Measurements from ENCODE around the gene MN1. TPM values are rescaled to one million over a fixed set of nuclear protein-coding genes. Genes with fewer than 3 reads are reported as not detected.

Gene MN1
- total RNA-seq, 2 experiments from 2014 or later = 0.27 to 0.28 TPM

DNA sequence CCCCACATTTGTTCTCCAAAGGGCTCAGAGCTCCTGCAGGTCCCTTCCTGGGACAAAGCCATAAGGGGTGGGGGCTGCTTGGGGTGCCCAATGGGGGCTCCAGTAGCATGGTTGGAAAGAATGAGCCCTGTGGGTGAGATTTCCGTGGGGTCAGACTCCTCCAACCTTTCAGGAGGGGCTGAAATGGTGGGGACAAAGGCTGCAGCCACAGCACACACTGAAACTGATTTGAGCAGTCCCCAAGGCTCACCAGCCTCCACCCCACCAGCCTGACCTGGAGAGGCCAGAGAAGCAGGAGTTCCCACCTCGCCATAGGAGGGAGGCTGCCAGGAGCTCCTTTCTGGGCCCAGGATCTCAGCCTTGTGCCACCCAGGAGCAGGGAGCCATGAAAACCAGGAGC is 69.2 kb downstream of the MN1 start:
- DNase-seq (no peak), ATAC-seq (ENCODE audit: poor library complexity) (no peak)
- Histone ChIP-seq H3K9me3 (ENCODE audit: control insufficient read depth in 1 of 2, insufficient read depth in 1 of 2, low read length in 2 of 2) (peaks cover 0 to 1% of the 10 kb centered on the region in 2 experiments), H3K27ac (ENCODE audit: low read depth in 1 of 2, low read length in 2 of 2) (no peak overlapping the region), H3K36me3 (ENCODE audit: insufficient read depth, low read length) (no peaks in the 10 kb centered on the region), H3K27me3 (ENCODE audit: control insufficient read depth in 1 of 2, insufficient read depth in 2 of 2, low read length in 2 of 2) (no peaks in the 10 kb centered on the region), H3K4me1 (ENCODE audit: insufficient read depth, low read length) (no peaks in the 10 kb centered on the region), H3K4me3 (ENCODE audit: low read length) (no peak overlapping the region)
- peaks cover 2% of the 10 kb centered on the region for H3K9me3 Mint-ChIP-seq
- intact Hi-C loops (cut with DNase I, micrococcal nuclease) = no loop called here
- no peak overlapping the region for H3K27ac Mint-ChIP-seq
- ChIA-PET POLR2A (no interaction called here), CTCF (no interaction called here)
- no peaks in the 10 kb centered on the region for H3K36me3 Mint-ChIP-seq (ENCODE audit: low read depth)
- TF ChIP-seq CTCF (IDR thresholded peaks at IDR 0.05) = no peak
- no peaks in the 10 kb centered on the region for H3K4me1 Mint-ChIP-seq (ENCODE audit: low read depth)
- peaks cover 21% of the 10 kb centered on the region for H3K27me3 Mint-ChIP-seq
- no peak overlapping the region for H3K4me3 Mint-ChIP-seq

- Mint-ChIP-seq H3K4me3 (no peak overlapping the region), H3K36me3 (ENCODE audit: low read depth) (no peaks in the 10 kb centered on the region), H3K27me3 (peaks cover 23% of the 10 kb centered on the region), H3K27ac (no peak overlapping the region), H3K9me3 (peaks cover 2% of the 10 kb centered on the region), H3K4me1 (ENCODE audit: low read depth) (no peaks in the 10 kb centered on the region)
- H3K27me3 ChIP-seq (ENCODE audit: control insufficient read depth in 1 of 2, insufficient read depth in 2 of 2, low read length in 2 of 2) = peaks cover 0 to under 1% of the 10 kb centered on the region in 2 experiments
- ChIA-PET CTCF (no interaction called here), POLR2A (no interaction called here)
- no peak overlapping the region for H3K27ac ChIP-seq (ENCODE audit: low read depth in 1 of 2, low read length in 2 of 2)
- H3K36me3 ChIP-seq (ENCODE audit: insufficient read depth, low read length) = no peaks in the 10 kb centered on the region
- no peaks in the 10 kb centered on the region for H3K4me1 ChIP-seq (ENCODE audit: insufficient read depth, low read length)
- H3K9me3 ChIP-seq (ENCODE audit: control insufficient read depth in 1 of 2, insufficient read depth in 1 of 2, low read length in 2 of 2) = peaks cover 0 to 4% of the 10 kb centered on the region in 2 experiments
- H3K4me3 ChIP-seq (ENCODE audit: low read length) = no peak overlapping the region
- TF ChIP-seq CTCF (IDR thresholded peaks at IDR 0.05) = no peak
- intact Hi-C loops (cut with DNase I, micrococcal nuclease) = no loop called here
- ATAC-seq (ENCODE audit: poor library complexity) (no peak), DNase-seq (no peak)
These were observed 69.9 kb downstream of the MN1 start for GRCh38 chr22:27731621-27732020.

DNA sequence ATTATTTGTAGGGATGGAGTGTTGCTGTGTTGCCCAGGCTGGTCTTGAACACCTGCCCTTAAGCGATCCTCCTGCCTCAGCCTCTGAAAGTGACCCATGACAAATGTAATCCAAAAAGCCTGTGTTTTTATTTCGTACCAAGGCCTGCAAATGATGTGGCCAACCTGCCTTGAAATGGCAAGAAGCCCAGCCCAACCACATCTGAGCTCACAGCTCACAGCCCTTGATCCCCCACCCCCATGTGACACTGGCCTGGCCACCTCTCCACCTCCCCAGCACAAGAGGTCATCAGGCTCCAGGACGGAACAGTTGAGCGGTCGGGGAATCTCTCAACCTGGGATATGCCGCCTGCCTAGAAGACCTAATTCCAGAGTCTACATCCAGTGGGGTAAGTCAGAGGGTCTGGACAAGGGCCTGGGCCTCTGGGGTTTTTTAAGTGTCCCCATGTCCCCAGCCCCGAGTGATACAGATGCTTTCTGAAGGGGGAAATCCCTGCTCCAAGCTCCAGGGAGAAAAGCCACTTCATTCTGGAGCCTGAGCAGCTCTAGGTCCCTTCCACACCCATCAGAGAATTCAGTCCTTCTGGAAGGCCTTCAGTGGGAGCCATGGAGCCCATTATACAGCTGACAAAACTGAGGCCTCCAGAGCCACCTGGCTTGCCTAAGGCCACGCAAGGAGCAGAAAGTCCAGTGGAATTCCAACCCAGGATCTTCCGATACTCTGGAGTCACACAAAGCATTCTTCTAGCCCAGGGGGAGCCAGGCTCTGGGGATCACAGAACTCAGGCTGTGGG is 70.7 kb downstream of the MN1 start:
- H3K27ac Mint-ChIP-seq = no peak overlapping the region
- ATAC-seq (ENCODE audit: poor library complexity) (no peak), DNase-seq (no peak)
- Histone ChIP-seq H3K4me3 (ENCODE audit: low read length) (no peak overlapping the region), H3K4me1 (ENCODE audit: insufficient read depth, low read length) (no peaks in the 10 kb centered on the region), H3K36me3 (ENCODE audit: insufficient read depth, low read length) (no peaks in the 10 kb centered on the region), H3K9me3 (ENCODE audit: control insufficient read depth in 1 of 2, insufficient read depth in 1 of 2, low read length in 2 of 2) (peaks cover 0 to 5% of the 10 kb centered on the region in 2 experiments), H3K27ac (ENCODE audit: low read depth in 1 of 2, low read length in 2 of 2) (no peak overlapping the region), H3K27me3 (ENCODE audit: control insufficient read depth in 1 of 2, insufficient read depth in 2 of 2, low read length in 2 of 2) (peaks cover 0 to 7% of the 10 kb centered on the region in 2 experiments)
- CTCF ChIA-PET = no interaction called here
- TF ChIP-seq CTCF (IDR thresholded peaks at IDR 0.05) = no peak
- H3K4me1 Mint-ChIP-seq (ENCODE audit: low read depth) = no peaks in the 10 kb centered on the region
- H3K9me3 Mint-ChIP-seq = peaks cover 2% of the 10 kb centered on the region
- H3K27me3 Mint-ChIP-seq = peaks cover 23% of the 10 kb centered on the region
- intact Hi-C loops (cut with DNase I, micrococcal nuclease) = no loop called here
- POLR2A ChIA-PET = no interaction called here
- H3K4me3 Mint-ChIP-seq = no peak overlapping the region
- H3K36me3 Mint-ChIP-seq (ENCODE audit: low read depth) = no peaks in the 10 kb centered on the region
